Right ventricle myocardium inferior (tissue), 1 donor: ENCODE measurements around the gene ZBTB3. TPM values are rescaled to one million over a fixed set of nuclear protein-coding genes. Genes with fewer than 3 reads are reported as not detected.

Experiments used
- ATAC-seq: fragments of 200-7000 bp; cut with Tn5 transposase; one replicate; pipeline ENCODE4 v1.9.1; 2020; ENCODE audit warnings: mild to moderate bottlenecking, moderate library complexity
- DNase-seq: peaks from one replicate; pipeline ENCODE4 v3.0.0; 2021; ENCODE audit errors: missing footprints
- intact Hi-C: fragments of 100-400 bp; cut with DNase I; formaldehyde crosslinking; loops from one replicate; pipeline ENCODE4 v1.11.0; 2022
- total RNA-seq: library from RNA; stranded (reverse); fragmentation: NEBNext Ultra II Directional; extraction: Animal tissue kit (Norgen Biotek cat#: 25700); gene quantifications from one replicate; pipeline ENCODE4 v1.2.1, GENCODE V29; 2021
- donor health status: DM: no; HTN: yes; CAD: no; lungs with severe emphysema.

The ZBTB3 gene
- total RNA-seq, 1 donor from 2014 or later, result 11.5 TPM

DNA sequence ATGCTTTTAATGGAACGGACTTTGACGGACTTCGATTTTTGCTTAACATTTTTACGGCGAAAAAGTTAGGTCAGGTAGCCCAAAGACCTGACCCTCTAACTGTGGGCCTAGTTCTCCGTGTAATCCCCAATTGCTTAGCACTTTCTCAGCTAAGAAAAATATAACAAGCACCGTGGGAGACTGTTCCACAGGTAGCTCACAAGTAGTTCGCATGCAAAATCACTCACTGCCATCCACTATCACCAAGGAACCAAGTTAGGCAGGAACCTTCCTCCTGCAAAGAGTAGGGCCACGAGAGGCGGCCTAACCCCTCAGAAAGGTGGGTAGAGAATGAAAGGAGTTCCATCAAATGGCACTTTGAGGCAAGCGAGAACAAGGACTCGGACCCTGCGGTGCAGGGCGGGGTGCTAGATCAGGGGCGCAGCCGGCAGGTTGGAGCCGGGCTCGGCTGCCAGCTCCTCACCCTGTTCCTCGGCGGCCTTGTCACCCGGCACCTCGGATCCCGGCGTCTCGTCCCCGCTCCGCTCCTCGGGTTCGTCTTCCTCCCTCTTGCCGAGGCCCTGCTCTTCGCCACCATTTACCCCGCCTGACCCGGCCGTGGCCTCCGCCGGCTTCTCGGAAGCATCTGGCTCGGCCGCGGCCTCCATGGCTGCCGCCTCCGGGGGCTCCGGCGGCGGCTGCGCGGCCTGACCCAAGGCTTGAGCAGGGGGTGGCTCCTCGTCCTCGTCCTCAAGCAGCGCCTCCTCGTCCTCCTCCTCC lies 27.6 kb downstream of the ZBTB3 start:
- DNase-seq (no peak), ATAC-seq (no peak)
- intact Hi-C loops, result loop anchor here (2.0 to 5.0 kb wide), 4 partner anchors 18 to 131 kb away; partner anchors contain the start of genes C11orf98, CSKMT, STX5 and TEX54

- intact Hi-C loops, result loop anchor here (2.0 to 5.0 kb wide), 4 partner anchors 17 to 132 kb away; partner anchors contain the start of genes C11orf98, CSKMT, STX5 and TEX54
- ATAC-seq (no peak), DNase-seq (no peak)
Measured at GRCh38 chr11:62725646-62726045, 28.3 kb downstream of the ZBTB3 start.

- no peak for DNase-seq
- no peak for ATAC-seq
- intact Hi-C loops, result no loop called here
Measured at GRCh38 chr11:62724171-62724570, 29.8 kb downstream of the ZBTB3 start.

DNA sequence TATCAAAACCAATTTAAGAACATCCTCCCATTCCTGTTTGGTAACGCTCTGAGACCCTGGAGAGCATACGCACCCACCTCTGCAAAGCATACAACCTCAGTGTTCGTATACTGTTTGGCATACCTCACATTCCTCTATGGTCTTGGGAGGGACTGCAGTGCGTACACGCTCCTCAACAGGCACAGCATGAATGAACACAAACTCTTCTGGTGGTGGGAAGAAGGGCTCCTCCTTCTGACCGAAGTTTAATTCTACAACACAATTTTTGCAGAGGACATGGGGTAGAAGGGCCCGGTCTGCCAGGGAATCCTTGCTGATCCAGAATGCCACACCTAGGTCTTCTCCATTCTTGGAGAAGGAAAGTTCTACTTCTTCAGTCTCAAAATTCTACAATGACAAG lies 32.0 kb downstream of the ZBTB3 start:
- no peak for ATAC-seq
- DNase-seq, result no peak
- intact Hi-C loops, result no loop called here

GRCh38 chr11:62719302-62719978 lies 34.5 kb downstream of the ZBTB3 start:
- no peak for DNase-seq
- no peak for ATAC-seq
- intact Hi-C loops, result no loop called here

- no peak for DNase-seq
- intact Hi-C loops, result no loop called here
- ATAC-seq, result no peak
Measured at GRCh38 chr11:62716816-62717215, 37.1 kb downstream of the ZBTB3 start.

DNA sequence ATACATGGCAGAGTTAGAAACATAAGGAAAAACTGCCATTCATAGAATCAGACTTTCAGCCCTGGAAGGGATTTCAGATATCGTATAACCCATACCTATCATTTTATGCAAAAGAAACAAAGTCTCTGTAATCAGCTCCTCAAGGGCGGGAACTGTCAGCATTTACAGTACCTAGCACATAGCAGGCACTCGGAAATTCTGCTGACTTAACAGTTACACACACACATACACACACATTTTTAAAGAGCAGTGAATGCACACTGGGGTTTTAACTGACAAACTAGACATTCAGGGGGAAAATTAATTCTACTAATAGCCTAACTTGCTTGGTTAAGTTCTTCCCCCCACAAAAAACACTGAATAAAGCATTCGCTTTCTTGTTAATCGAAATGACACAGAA lies 37.8 kb downstream of the ZBTB3 start:
- no peak for ATAC-seq
- intact Hi-C loops, result no loop called here
- DNase-seq, result no peak

DNA sequence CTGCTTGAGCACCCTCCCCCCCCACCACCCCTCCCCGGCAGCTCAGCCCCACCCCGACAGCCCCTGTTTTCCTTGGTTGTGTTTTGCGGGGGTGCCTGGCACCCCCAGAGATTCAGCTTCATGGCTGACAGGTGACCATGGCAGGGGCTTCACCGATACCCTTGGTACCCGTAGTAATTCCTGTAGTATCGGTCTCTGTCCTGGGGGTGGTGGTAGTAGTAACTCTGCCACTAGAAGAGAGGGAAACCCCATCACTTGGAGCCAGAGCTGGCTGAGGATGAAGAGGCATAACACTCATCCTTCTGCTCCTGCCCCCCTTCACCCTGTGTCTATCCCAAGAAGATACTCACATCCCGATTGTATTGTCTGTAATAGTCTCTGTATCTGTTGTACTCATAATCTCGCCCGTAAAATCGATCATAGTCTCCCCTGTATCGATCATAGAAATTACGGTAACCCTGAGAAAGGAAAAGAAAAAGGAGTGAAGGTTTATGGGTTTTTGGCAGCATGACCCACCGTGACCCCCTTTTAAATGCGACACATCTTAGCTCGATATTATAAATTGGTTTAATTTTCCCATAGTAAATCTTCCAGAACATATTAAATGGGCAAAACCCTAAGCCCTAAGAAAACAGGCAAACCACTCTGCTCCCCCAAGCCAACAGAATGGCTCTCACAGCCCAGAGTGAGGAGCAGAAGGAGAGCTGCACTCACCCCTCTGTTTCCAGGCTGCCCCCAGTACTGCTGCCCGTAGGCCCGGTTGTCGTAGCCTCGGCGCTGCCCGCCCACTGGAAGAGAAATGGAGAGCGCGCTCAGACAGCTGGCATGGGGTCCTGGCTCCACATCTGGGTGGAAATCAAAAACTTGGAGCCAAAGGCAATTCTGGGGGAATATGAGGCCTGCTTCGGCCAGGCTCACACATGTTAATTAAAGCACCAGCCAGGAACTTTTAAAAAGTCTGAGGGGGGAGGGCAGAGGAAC lies 38.5 kb downstream of the ZBTB3 start:
- no peak for ATAC-seq
- intact Hi-C loops, result no loop called here

DNA sequence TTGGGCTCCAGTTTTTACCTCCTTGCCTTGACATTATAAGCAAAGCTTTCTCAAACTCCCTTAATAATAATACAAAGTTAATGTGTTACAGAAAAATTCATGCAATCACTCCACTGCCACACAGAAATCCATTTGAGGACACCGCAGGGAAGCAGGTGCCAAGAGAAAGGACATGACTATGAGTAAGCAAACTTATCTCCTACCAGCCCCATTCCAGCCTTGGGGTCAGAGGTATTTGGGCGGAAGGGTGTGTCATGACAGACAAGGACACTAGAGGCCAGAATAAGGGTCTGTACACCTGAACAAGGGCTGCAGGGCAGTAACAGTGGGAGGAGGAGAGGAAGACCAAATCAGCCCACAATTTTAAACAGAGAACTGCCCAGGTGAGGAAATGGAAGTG lies 40.6 kb downstream of the ZBTB3 start:
- ATAC-seq (no peak), DNase-seq (no peak)
- intact Hi-C loops, result no loop called here

More for the DNA sequence above, 38.5 kb downstream of the ZBTB3 start:
- DNase-seq, result no peak

GRCh38 chr11:62712861-62713260 lies 41.1 kb downstream of the ZBTB3 start:
- DNase-seq (no peak), ATAC-seq (no peak)
- intact Hi-C loops, result no loop called here

DNA sequence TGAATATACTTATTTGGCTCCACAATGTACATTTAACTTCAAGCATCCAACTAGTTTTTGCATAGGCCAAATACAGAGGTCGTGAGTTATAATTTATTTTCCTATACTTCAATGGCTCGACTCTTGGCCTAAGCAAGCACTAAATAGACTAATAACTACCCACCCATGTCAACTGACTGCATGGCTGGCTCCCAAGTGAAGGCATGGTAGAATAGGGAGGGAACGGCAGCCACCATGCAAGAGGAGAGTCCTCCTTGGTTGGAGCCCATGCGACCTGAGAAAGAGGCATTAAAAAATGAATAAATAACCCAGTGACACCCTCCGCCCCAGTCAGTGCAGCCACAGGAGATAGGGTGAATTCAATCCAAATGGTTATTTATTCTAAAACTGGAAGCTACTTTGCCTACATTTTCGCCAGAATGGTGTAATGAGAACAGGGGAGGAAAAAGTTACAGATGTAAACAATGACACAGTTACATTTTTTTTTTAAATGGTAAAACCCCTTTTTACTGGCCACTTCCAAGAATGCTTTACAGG lies 41.6 kb downstream of the ZBTB3 start:
- DNase-seq, result no peak
- intact Hi-C loops, result no loop called here
- ATAC-seq, result no peak

DNA sequence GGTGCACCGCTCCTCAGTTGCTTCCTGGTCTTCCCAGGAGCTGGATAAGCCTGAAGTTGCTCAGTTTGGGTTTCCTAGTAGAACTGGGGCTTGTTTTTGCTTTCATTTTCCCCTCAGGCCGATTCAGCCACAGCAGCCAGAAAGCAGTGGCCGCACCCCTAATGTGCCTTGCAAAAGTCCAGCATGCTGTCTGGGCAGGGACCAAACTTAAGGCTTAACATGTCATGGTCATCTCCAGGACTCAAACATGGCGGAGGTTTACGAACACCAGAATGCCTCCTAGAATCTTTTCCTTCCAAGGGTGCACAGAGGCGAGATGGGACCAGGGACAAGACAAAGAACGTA lies 44.0 kb downstream of the ZBTB3 start:
- no peak for ATAC-seq
- intact Hi-C loops, result no loop called here
- no peak for DNase-seq

GRCh38 chr11:62709247-62710000 lies 44.5 kb downstream of the ZBTB3 start:
- intact Hi-C loops, result loop anchor here (2.0 to 10.0 kb wide), 5 partner anchors 17 to 131 kb away; partner anchors contain the start of genes C11orf98, CSKMT, HNRNPUL2 and TMEM179B
- DNase-seq (peak; percentile 99), ATAC-seq (peak; percentile 88)

GRCh38 chr11:62708793-62709192 lies 45.2 kb downstream of the ZBTB3 start:
- intact Hi-C loops, result loop anchor here (2.0 to 10.0 kb wide), 5 partner anchors 18 to 132 kb away; partner anchors contain the start of genes C11orf98, CSKMT, HNRNPUL2 and TMEM179B
- DNase-seq (no peak), ATAC-seq (no peak)

GRCh38 chr11:62708392-62708791 lies 45.6 kb downstream of the ZBTB3 start:
- ATAC-seq, result no peak
- no peak for DNase-seq
- intact Hi-C loops, result loop anchor here (2.0 to 10.0 kb wide), 5 partner anchors 18 to 132 kb away; partner anchors contain the start of genes C11orf98, CSKMT, HNRNPUL2 and TMEM179B

DNA sequence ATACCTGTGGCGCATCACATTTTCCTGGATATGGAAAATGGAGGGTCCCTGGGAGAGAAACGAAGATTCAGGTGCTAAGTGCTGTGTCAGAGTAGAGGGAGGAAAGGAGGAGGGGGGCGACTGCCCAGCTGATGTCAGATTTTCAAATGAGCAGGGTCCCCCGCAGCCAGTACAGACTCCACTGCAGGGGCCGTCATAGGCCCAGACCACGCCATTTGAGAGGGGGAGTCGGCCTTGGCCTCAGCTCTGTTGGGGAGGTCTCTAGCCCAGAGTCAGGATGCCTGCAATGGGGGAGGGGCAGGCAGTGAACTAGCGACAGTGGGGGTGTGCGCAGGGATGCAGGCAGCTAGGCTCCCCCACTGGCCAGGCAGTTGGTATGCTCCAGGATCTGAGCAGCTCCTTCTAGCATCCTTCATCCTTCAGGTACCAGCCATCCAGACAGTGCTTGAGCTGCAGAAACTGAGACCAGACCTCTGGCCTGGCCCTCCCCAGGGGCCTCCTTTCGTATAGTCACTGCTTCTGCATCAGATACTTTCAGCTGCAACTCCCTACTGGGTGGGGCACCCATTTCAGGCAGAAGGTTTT lies 46.6 kb downstream of the ZBTB3 start, which contains the start of the genes BSCL2 and GNG3:
BSCL2 (minus strand) TSS at position 148 of the 585 bp plus-strand sequence. CDS start 229 bp downstream, outside the sequence.
GNG3 (plus strand) TSS at position 400 of the 585 bp plus-strand sequence. CDS start 620 bp downstream, outside the sequence.
- DNase-seq (no peak), ATAC-seq (no peak)
- intact Hi-C loops, result loop anchor here (5.0 to 10.0 kb wide), 2 partner anchors 40 to 113 kb away; partner anchors contain the start of genes C11orf98, CSKMT and TUT1

DNA sequence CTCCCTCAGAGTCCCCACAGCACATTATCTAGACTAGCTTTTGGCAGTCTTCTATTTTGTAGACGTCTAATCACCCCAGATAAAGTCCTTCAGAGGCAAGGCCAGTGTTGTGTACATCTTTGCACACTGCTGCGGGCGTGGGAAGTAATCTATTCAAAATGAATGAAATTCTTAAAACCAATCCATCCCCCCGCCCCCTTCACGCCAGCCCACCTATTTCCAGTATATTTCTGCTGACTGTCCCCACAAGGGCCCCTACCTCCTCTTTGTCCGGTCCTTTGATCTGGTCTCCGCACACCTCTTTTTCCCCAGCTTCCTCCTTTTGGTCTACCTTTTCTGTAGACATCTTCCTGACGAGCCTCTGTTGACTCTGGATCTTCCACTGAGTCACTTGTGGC lies 47.1 kb downstream of the ZBTB3 start:
- intact Hi-C loops, result loop anchor here (5.0 to 10.0 kb wide), 2 partner anchors 40 to 112 kb away; partner anchors contain the start of genes C11orf98, CSKMT and TUT1
- DNase-seq (no peak), ATAC-seq (no peak)
